CD4-positive, CD25-positive, alpha-beta regulatory T cell (primary cell): ENCODE results near the gene UBE2I. TPM values are rescaled to one million over a fixed set of nuclear protein-coding genes. Genes with fewer than 3 reads are reported as not detected.
A peak's percentile ranks its signal among the peaks of the same experiment; 100 is the strongest.
"Not testable (repeated sequence)": the region's sequence is repeated elsewhere in the genome, so short reads cannot be mapped to it uniquely, and the experiment has no call there.

Source experiments
- ATAC-seq, 2 donors: fragments of 150-1000 bp; cut with Tn5 transposase; one replicate each; pipeline ENCODE4 v1.10.0; 2021; ENCODE audit warnings: low read depth in 2 of 2, moderate number of reproducible peaks in 2 of 2, moderate library complexity in 1 of 2
- DNase-seq, 3 donors: peaks; one replicate each; pipeline versions ENCODE4 v3.0.0 to v3.0.0-alpha.2; 2012 to 2022; ENCODE audit warnings: mixed read lengths in 1 of 3
- H3K27ac ChIP-seq: one replicate; pipeline ENCODE4 v1.7.0; 2013; ENCODE audit warnings: mild to moderate bottlenecking, low read length; ENCODE audit not compliant: insufficient read depth, poor library complexity, severe bottlenecking
- H3K27me3 ChIP-seq: one replicate; pipeline ENCODE4 v1.7.0; 2013; ENCODE audit warnings: low read length; ENCODE audit not compliant: control insufficient read depth, insufficient read depth
- H3K36me3 ChIP-seq: one replicate; pipeline ENCODE4 v1.7.0; 2013; ENCODE audit warnings: mild to moderate bottlenecking, low read length, moderate library complexity; ENCODE audit not compliant: control insufficient read depth, insufficient read depth
- H3K4me1 ChIP-seq: 2 replicates; pipeline ENCODE4 v1.7.0; 2013; ENCODE audit warnings: mild to moderate bottlenecking, low read length; ENCODE audit not compliant: insufficient read depth, control insufficient read depth, poor library complexity, severe bottlenecking
- H3K4me3 ChIP-seq: one replicate; pipeline ENCODE4 v1.7.0; 2013; ENCODE audit warnings: low read depth, mild to moderate bottlenecking, low read length, moderate library complexity
- H3K9me3 ChIP-seq, 2 experiments: 1 replicate in 1 of 2; 2 replicates in 1 of 2; pipeline ENCODE4 v1.7.0; 2013; ENCODE audit warnings: low read length in 2 of 2, mild to moderate bottlenecking in 1 of 2, moderate library complexity in 1 of 2; ENCODE audit not compliant: control insufficient read depth in 2 of 2
- H3K27ac Mint-ChIP-seq, 3 donors: one replicate each; pipeline ENCODE4 v1.8.0; 2020 to 2022; ENCODE audit warnings: mild to moderate bottlenecking in 3 of 3, mixed read lengths in 3 of 3, moderate library complexity in 2 of 3
- H3K27me3 Mint-ChIP-seq: one replicate; pipeline ENCODE4 v1.8.0; 2022; ENCODE audit warnings: mild to moderate bottlenecking, mixed read lengths
- H3K36me3 Mint-ChIP-seq: one replicate; pipeline ENCODE4 v1.8.0; 2020; ENCODE audit warnings: mixed read lengths
- H3K4me1 Mint-ChIP-seq, 4 donors: one replicate each; pipeline ENCODE4 v1.8.0; 2020 to 2022; ENCODE audit warnings: mixed read lengths in 4 of 4, mild to moderate bottlenecking in 1 of 4
- H3K4me3 Mint-ChIP-seq, 4 donors: one replicate each; pipeline ENCODE4 v1.8.0; 2020 to 2022; ENCODE audit warnings: mild to moderate bottlenecking in 4 of 4, mixed read lengths in 4 of 4, moderate library complexity in 3 of 4
- H3K9me3 Mint-ChIP-seq, 7 donors: one replicate each; pipeline ENCODE4 v1.8.0; 2020 to 2022; ENCODE audit warnings: mixed read lengths in 7 of 7, mild to moderate bottlenecking in 3 of 7, moderate library complexity in 2 of 7
- polyA plus RNA-seq, 4 donors: library from polyadenylated mRNA; unstranded; fragments of 300-500 nt; fragmentation: Illumina TruSeq; gene quantifications; one replicate each; pipeline ENCODE4 v1.2.3, GENCODE V29; 2021
- total RNA-seq: library from RNA; stranded (reverse); gene quantifications from one replicate; pipeline ENCODE4 v1.2.3, GENCODE V29; 2022

The UBE2I gene
- total and polyA plus RNA-seq, 5 donors from 2014 or later: 75.5 to 205 (median 95.6) TPM

DNA sequence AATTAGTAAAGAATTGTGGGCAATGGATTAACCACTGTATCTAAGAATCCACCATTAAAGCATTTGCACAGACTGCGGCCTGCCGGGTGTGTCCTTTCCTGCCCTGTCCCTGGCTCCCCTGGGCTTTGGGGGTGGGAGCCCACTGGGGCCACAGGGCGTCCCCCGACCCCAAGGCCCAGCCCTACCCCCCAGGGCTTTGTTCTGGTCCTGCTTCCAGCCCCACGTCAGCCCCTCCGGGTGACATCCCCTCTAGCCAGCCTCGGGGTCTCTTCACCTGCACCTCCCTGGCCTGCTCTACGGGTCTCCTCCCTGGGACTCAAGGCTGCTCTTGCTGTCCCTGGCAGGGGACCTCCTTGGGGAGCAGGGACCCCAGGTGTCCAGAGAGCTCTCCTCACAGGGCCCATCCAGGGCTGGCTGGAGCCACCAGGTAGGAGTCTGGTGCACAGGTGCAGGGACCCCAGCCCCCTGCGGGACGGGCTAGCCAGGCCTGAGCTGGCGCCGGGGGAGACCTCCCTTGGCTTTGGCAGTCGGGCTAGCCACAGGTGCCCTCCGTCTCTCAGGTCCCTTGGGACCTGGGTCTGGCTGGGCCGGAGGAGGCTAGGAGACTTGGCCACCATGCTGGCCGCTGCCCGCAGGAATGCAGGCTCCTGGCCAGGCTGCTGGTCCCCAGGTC, 17.6 kb downstream of the UBE2I start:
- H3K27ac ChIP-seq: no peak overlapping the region
- peaks cover 4% of the 10 kb centered on the region for H3K36me3 Mint-ChIP-seq

GRCh38 chr16:1327619-1327947, 18.1 kb downstream of the UBE2I start:
- Histone ChIP-seq H3K27me3 (no peaks in the 10 kb centered on the region), H3K4me3 (no peak overlapping the region), H3K27ac (no peak overlapping the region), H3K9me3 (peaks cover 0 to 7% of the 10 kb centered on the region in 2 experiments), H3K4me1 (peaks cover 16% of the 10 kb centered on the region), H3K36me3 (peaks cover 23% of the 10 kb centered on the region)
- H3K9me3 Mint-ChIP-seq: no peaks in the 10 kb centered on the region
- ATAC-seq (no peak), DNase-seq (no peak)
- H3K27me3 Mint-ChIP-seq: peaks cover 10% of the 10 kb centered on the region
- peaks cover 4% of the 10 kb centered on the region for H3K36me3 Mint-ChIP-seq
- H3K4me3 Mint-ChIP-seq: no peak overlapping the region
- H3K4me1 Mint-ChIP-seq: peaks cover 0 to 14% (median 2%) of the 10 kb centered on the region in 4 donors
- no peak overlapping the region for H3K27ac Mint-ChIP-seq

More for the DNA sequence above, 17.6 kb downstream of the UBE2I start:
- peaks cover 27% of the 10 kb centered on the region for H3K36me3 ChIP-seq
- Mint-ChIP-seq H3K27ac (no peak overlapping the region), H3K9me3 (no peaks in the 10 kb centered on the region), H3K27me3 (peaks cover 5% of the 10 kb centered on the region), H3K4me3 (no peak overlapping the region), H3K4me1 (peaks cover 0 to 9% (median 2%) of the 10 kb centered on the region in 4 donors)
- DNase-seq (no peak), ATAC-seq (no peak)
- H3K9me3 ChIP-seq: peaks cover 0 to 7% of the 10 kb centered on the region in 2 experiments
- H3K4me1 ChIP-seq: peaks cover 11% of the 10 kb centered on the region
- H3K27me3 ChIP-seq: no peaks in the 10 kb centered on the region
- no peak overlapping the region for H3K4me3 ChIP-seq

DNA sequence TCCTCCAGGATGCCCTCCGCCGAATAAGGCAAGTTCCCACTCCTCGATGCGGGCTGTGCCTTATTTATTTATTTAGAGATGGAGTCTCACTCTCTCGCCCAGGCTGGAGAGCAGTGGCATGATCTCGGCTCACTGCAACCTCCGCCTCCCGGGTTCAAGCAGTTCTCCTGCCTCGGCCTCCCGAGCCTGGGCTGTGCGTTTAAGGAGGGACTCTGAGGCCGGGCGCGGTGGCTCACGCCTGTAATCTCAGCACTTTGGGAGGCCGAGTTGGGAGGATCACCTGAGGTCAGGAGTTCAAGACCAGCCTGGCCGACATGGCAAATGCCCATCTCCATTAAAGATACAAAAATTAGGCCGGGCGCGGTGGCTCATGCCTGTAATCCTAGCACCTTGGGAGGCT, 18.7 kb downstream of the UBE2I start:
- not testable (repeated sequence) for H3K36me3 Mint-ChIP-seq, H3K27ac Mint-ChIP-seq, H3K27me3 ChIP-seq, H3K27ac ChIP-seq, ATAC-seq, H3K9me3 ChIP-seq, DNase-seq, H3K4me3 ChIP-seq, H3K9me3 Mint-ChIP-seq
- Histone ChIP-seq H3K36me3 (peaks cover 23% of the 10 kb centered on the region), H3K4me1 (peaks cover 22% of the 10 kb centered on the region)
- Mint-ChIP-seq H3K27me3 (peaks cover 14% of the 10 kb centered on the region), H3K4me1 (peaks cover 0 to 17% (median 2%) of the 10 kb centered on the region in 4 donors), H3K4me3 (peak overlapping the region in 1 of 4 donors; percentile 10)

DNA sequence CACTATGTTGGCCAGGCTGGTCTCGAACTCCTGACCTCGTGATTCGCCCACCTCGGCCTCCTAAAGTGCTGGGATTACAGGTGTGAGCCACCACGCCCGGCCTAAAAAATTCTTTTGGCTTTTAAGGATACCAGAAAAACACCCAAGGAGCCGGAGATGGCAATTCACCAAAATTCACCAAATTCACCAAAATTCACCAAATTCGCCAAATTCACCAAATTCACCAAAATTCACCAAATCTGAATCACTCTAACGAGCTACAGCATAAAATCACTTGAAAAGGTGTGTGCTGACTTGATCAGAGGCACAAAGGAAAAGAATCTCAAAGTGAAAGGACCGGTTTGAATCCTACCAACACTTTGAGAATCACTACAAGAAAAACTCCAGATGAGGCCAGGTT, 19.5 kb downstream of the UBE2I start:
- not testable (repeated sequence) for H3K9me3 ChIP-seq, H3K4me3 Mint-ChIP-seq, H3K27ac ChIP-seq, H3K4me3 ChIP-seq, DNase-seq, ATAC-seq, H3K36me3 Mint-ChIP-seq, H3K9me3 Mint-ChIP-seq, H3K27ac Mint-ChIP-seq, H3K27me3 ChIP-seq
- peaks cover 16% of the 10 kb centered on the region for H3K36me3 ChIP-seq
- H3K4me1 ChIP-seq: peaks cover 30% of the 10 kb centered on the region
- H3K4me1 Mint-ChIP-seq: peaks cover 0 to 17% (median 2%) of the 10 kb centered on the region in 4 donors
- H3K27me3 Mint-ChIP-seq: peaks cover 14% of the 10 kb centered on the region

DNA sequence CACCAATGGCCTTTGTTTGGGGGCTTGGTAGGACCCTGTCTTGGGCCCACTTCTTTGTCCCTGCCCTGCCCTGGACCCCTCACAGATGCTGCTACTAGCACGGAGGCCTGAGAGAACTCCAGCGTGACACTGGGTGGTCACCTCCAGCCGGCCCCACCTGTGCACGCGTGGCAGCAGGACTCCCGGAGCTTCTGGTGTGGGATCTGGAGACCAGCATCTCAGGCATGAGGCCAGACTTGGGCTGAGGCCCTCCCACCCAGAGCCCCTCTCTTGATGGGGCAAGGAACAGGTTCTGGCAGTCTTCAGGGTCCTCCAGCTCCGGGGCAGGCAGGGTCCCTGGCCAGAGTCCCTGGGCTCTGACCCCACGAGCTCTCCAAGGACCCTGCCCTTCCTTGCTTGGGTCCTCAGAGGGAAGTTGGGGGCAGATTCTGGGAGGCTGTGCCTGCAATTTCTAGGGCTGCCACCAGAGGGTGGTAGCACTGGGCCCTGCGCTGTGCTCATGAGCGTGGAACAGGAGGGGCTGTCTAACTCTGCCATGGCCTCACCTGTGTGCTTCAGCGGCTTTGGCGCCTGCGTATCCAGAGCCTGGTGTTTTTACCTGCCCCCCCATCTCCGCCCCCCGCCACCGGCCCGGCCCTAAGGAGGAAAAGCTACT, 21.0 kb downstream of the UBE2I start:
- DNase-seq: peak in 1 of 3 donors; percentile 28
- no peak overlapping the region for H3K27ac ChIP-seq
- H3K27me3 Mint-ChIP-seq: peaks cover 25% of the 10 kb centered on the region
- H3K4me3 Mint-ChIP-seq: no peak overlapping the region
- H3K27me3 ChIP-seq: no peaks in the 10 kb centered on the region
- peaks cover 4% of the 10 kb centered on the region for H3K36me3 Mint-ChIP-seq
- no peak overlapping the region for H3K4me3 ChIP-seq
- peaks cover 36% of the 10 kb centered on the region for H3K4me1 ChIP-seq
- ATAC-seq: no peak
- peaks cover 0 to 7% of the 10 kb centered on the region in 2 experiments for H3K9me3 ChIP-seq
- H3K27ac Mint-ChIP-seq: no peak overlapping the region
- H3K4me1 Mint-ChIP-seq: peaks cover 0 to 17% (median 2%) of the 10 kb centered on the region in 4 donors
- H3K36me3 ChIP-seq: peaks cover 1% of the 10 kb centered on the region
- H3K9me3 Mint-ChIP-seq: no peaks in the 10 kb centered on the region

GRCh38 chr16:1330931-1331711, 21.7 kb downstream of the UBE2I start:
- DNase-seq: no peak
- Histone ChIP-seq H3K9me3 (peaks cover 0 to 7% of the 10 kb centered on the region in 2 experiments), H3K4me1 (peaks cover 36% of the 10 kb centered on the region), H3K4me3 (no peak overlapping the region), H3K36me3 (no peaks in the 10 kb centered on the region), H3K27me3 (no peaks in the 10 kb centered on the region), H3K27ac (no peak overlapping the region)
- ATAC-seq: no peak
- peaks cover 0 to 19% (median 2%) of the 10 kb centered on the region in 4 donors for H3K4me1 Mint-ChIP-seq
- no peaks in the 10 kb centered on the region for H3K9me3 Mint-ChIP-seq
- H3K27me3 Mint-ChIP-seq: peaks cover 29% of the 10 kb centered on the region
- H3K4me3 Mint-ChIP-seq: peak overlapping the region in 1 of 4 donors; percentile 53
- no peak overlapping the region for H3K27ac Mint-ChIP-seq
- H3K36me3 Mint-ChIP-seq: peaks cover 4% of the 10 kb centered on the region

GRCh38 chr16:1331712-1332617, 22.5 kb downstream of the UBE2I start:
- peaks cover 36% of the 10 kb centered on the region for H3K4me1 ChIP-seq
- H3K27ac Mint-ChIP-seq: no peak overlapping the region
- H3K36me3 ChIP-seq: no peaks in the 10 kb centered on the region
- H3K4me3 Mint-ChIP-seq: peak overlapping the region in 3 of 4 donors; percentile 32 to 63 (median 61)
- ATAC-seq (peak in 1 of 2 donors; percentile 13), DNase-seq (peak in 1 of 3 donors; percentile 43)
- peaks cover 0 to 7% of the 10 kb centered on the region in 2 experiments for H3K9me3 ChIP-seq
- H3K27ac ChIP-seq: no peak overlapping the region
- no peaks in the 10 kb centered on the region for H3K36me3 Mint-ChIP-seq
- H3K9me3 Mint-ChIP-seq: no peaks in the 10 kb centered on the region
- H3K27me3 ChIP-seq: no peaks in the 10 kb centered on the region
- peaks cover 37% of the 10 kb centered on the region for H3K27me3 Mint-ChIP-seq
- H3K4me3 ChIP-seq: no peak overlapping the region
- H3K4me1 Mint-ChIP-seq: peaks cover 0 to 19% (median 2%) of the 10 kb centered on the region in 4 donors
